Rectal smooth muscle tissue (tissue), 1 donor: ENCODE data around the gene SIGLEC12.

ENCODE experiments used
- H3K27ac ChIP-seq: one replicate; pipeline ENCODE4 v1.7.0; 2013; ENCODE audit warnings: low read depth, low read length, inconsistent platforms
- H3K27me3 ChIP-seq: one replicate; pipeline ENCODE4 v1.7.0; 2013; ENCODE audit warnings: low read length; ENCODE audit not compliant: control insufficient read depth, insufficient read depth
- H3K36me3 ChIP-seq: one replicate; pipeline ENCODE4 v1.7.0; 2013; ENCODE audit warnings: low read length; ENCODE audit not compliant: control insufficient read depth, insufficient read depth
- H3K4me1 ChIP-seq: one replicate; pipeline ENCODE4 v1.7.0; 2013; ENCODE audit warnings: low read length; ENCODE audit not compliant: control insufficient read depth, insufficient read depth
- H3K4me3 ChIP-seq: one replicate; pipeline ENCODE4 v1.7.0; 2013; ENCODE audit warnings: low read length
- H3K9ac ChIP-seq: one replicate; pipeline ENCODE4 v1.7.0; 2013; ENCODE audit warnings: low read length

The SIGLEC12 gene

GRCh38 chr19:51541458-51542357, 40.1 kb upstream of the SIGLEC12 start:
- Histone ChIP-seq H3K9ac (no peak overlapping the region), H3K4me1 (no peaks in the 10 kb centered on the region), H3K4me3 (no peak overlapping the region), H3K36me3 (no peaks in the 10 kb centered on the region), H3K27ac (no peak overlapping the region), H3K27me3 (no peaks in the 10 kb centered on the region)

- no peak overlapping the region for H3K9ac ChIP-seq
- H3K27ac ChIP-seq, result no peak overlapping the region
- no peaks in the 10 kb centered on the region for H3K36me3 ChIP-seq
- H3K4me1 ChIP-seq, result no peaks in the 10 kb centered on the region
- no peaks in the 10 kb centered on the region for H3K27me3 ChIP-seq
- no peak overlapping the region for H3K4me3 ChIP-seq
Measured at GRCh38 chr19:51539821-51540366, 38.3 kb upstream of the SIGLEC12 start.

- Histone ChIP-seq H3K4me3 (no peak overlapping the region), H3K27ac (no peak overlapping the region), H3K9ac (no peak overlapping the region), H3K27me3 (no peaks in the 10 kb centered on the region), H3K4me1 (no peaks in the 10 kb centered on the region), H3K36me3 (no peaks in the 10 kb centered on the region)
Measured at GRCh38 chr19:51535535-51535934, 33.9 kb upstream of the SIGLEC12 start.

DNA sequence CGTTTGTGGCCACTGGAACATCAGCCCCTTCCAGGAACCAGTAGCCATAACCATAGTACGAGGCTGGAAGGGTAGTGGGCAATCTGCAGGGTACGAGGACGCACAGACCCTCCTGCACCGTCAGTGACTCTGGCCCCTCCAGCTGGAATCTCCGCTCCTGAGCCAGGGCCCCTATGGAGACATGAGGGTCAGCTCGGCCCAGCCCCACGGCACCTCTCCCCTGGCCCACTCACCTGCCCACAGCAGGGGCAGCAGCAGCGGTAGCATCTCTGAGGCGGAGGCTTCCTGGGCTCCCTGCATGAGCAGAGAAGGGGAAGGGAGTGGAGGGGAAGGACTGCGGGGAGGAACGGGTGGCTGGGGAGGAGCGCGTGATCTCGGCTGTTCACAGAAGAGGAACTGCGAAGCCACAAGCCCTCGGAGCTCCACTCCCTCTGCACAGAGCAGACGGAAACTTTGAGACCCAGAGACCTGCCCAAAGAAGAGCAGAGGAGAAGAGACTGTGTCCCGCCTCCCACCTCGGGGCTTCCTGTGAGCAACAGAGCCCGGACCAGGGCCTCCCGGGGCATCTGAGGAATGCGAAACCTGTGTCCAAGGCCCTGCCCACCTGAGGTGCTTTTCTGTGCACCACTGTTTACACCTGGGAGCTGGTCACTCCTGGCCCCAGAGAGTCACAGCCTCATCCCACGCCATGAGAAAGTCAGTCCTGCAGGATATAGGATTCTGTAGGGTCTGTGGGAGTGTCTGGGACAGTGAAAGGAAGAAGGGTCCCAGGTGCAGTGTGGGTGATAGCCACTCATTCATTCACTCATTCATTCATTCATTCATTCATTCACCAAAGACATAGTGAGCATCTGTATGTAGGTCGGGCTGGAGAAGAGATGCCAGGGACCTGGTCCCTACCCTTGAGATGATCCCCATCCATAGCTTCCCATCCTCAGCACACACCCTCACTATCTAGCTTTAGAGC, 30.0 kb upstream of the SIGLEC12 start, which contains the start of gene SIGLEC6:
Gene SIGLEC6, minus strand, starts transcription at position 322 of the 967 bp plus-strand sequence. Its CDS starts 22 bp downstream, at position 300.
- H3K36me3 ChIP-seq, result no peaks in the 10 kb centered on the region
- H3K27me3 ChIP-seq, result peaks cover 2% of the 10 kb centered on the region
- H3K9ac ChIP-seq, result no peak within 1 kb of the TSS
- H3K4me3 ChIP-seq, result no peak within 1 kb of the TSS
- H3K4me1 ChIP-seq, result no peaks in the 10 kb centered on the region
- H3K27ac ChIP-seq, result no peak within 1 kb of the TSS

DNA sequence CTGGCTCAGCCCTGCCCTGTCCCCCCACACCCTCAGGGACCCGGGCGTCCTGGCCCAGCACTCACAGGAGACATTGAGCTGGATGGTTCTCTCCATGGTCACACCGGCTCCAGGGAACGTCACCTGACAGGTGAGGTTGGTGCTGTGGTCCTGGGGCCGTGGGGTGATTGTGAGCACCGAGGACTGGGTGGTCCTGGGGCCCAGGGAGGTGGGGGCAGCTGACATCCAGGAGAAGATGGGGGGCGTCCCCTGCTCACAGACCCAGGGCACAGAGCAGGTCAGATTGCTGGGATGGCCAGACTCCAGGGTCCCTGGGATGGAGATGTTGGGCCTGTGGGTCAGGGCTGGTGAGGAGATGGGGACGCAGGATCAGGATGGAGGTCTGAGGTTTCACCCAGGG, 29.0 kb upstream of the SIGLEC12 start:
- Histone ChIP-seq H3K36me3 (no peaks in the 10 kb centered on the region), H3K27me3 (peaks cover 2% of the 10 kb centered on the region)

DNA sequence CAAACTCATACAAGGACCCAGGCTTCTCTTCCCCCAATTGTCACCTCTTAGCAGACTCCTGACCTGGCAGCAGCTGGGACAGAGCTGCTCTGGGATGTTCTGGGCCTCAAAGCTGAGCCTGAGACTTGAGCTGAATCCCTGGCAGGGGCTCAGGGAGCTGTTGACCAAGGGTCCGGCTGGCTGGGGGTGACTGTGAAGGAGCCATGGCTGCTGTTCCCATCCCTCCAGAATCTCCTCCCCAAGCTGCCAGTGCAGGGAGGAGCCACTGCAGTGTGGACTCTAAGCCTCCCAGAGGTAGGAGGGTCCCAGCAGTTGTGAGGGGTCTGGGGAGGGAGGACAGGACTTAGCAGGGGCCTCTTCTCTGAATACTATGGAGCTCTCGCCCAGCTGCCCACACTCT, 27.7 kb upstream of the SIGLEC12 start:
- Histone ChIP-seq H3K36me3 (no peaks in the 10 kb centered on the region), H3K4me3 (no peak overlapping the region), H3K4me1 (no peaks in the 10 kb centered on the region), H3K27me3 (peaks cover 2% of the 10 kb centered on the region), H3K9ac (no peak overlapping the region), H3K27ac (no peak overlapping the region)

More for the DNA sequence above, 29.0 kb upstream of the SIGLEC12 start:
- no peak overlapping the region for H3K4me3 ChIP-seq
- H3K9ac ChIP-seq, result no peak overlapping the region
- no peaks in the 10 kb centered on the region for H3K4me1 ChIP-seq
- H3K27ac ChIP-seq, result no peak overlapping the region

GRCh38 chr19:51525651-51526050, 24.1 kb upstream of the SIGLEC12 start:
- H3K27me3 ChIP-seq, result peaks cover 2% of the 10 kb centered on the region

DNA sequence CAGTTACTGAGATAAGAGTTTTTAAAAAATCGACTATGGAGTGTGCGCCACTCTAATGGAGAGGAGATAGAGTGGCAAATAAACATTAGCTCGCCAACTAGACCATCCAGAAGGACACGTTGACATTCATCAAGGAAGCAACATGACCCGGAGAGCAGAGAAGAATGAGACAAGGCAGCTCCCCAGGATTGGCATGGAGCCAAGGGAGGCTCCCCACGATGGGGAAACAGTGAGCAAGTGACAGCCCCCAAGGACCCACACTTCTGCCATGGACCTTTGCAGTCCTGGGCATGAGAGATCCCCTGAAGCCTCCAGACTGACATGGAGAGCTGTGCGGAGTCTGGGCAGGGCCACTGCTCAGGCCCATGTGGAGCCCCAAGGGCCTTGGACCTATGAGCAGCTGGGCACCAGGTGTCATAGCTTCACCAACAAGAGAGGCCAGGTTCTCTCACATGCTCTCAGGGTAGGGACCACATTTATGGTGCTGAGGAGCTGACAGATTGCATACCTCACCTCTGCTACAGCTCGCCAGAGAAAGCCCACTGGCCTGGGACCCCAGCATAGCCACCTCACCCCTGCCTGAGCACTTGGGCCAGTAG, 23.2 kb upstream of the SIGLEC12 start:
- no peak overlapping the region for H3K9ac ChIP-seq
- H3K36me3 ChIP-seq, result no peaks in the 10 kb centered on the region
- no peak overlapping the region for H3K27ac ChIP-seq
- H3K27me3 ChIP-seq, result no peaks in the 10 kb centered on the region
- no peak overlapping the region for H3K4me3 ChIP-seq
- no peaks in the 10 kb centered on the region for H3K4me1 ChIP-seq

More at GRCh38 chr19:51525651-51526050, 24.1 kb upstream of the SIGLEC12 start:
- Histone ChIP-seq H3K36me3 (no peaks in the 10 kb centered on the region), H3K4me3 (no peak overlapping the region), H3K9ac (no peak overlapping the region), H3K27ac (no peak overlapping the region), H3K4me1 (no peaks in the 10 kb centered on the region)

- Histone ChIP-seq H3K36me3 (no peaks in the 10 kb centered on the region), H3K4me3 (no peak overlapping the region), H3K27me3 (no peaks in the 10 kb centered on the region), H3K27ac (no peak overlapping the region), H3K9ac (no peak overlapping the region), H3K4me1 (no peaks in the 10 kb centered on the region)
Measured at GRCh38 chr19:51521781-51522180, 20.2 kb upstream of the SIGLEC12 start.

GRCh38 chr19:51521357-51521756, 19.8 kb upstream of the SIGLEC12 start:
- Histone ChIP-seq H3K36me3 (no peaks in the 10 kb centered on the region), H3K27ac (no peak overlapping the region), H3K27me3 (no peaks in the 10 kb centered on the region), H3K4me3 (no peak overlapping the region), H3K9ac (no peak overlapping the region), H3K4me1 (no peaks in the 10 kb centered on the region)

DNA sequence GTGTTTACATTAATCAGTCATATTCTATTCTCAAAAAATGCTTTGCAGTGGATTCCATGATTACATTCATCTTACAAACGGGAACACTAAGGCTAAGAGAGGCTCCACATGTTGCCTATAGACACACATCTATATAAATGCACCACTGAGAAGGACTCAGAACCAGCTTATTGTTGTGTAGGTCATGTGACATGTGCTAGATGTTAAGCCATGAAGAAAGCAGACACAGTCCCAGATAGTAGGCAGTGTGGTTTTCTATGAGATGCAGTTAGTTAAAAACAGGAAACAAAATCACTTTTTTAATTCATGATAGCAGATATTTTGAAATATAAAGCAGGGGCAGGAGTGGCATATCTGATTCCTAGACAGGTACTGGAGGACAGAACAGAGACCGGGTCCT, 19.1 kb upstream of the SIGLEC12 start:
- Histone ChIP-seq H3K27ac (no peak overlapping the region), H3K36me3 (no peaks in the 10 kb centered on the region), H3K4me3 (no peak overlapping the region), H3K27me3 (no peaks in the 10 kb centered on the region), H3K4me1 (no peaks in the 10 kb centered on the region), H3K9ac (no peak overlapping the region)
